Activated CD8-positive, alpha-beta T cell treated with anti-CD3 and anti-CD28 coated beads for 36 hours (primary cell): ENCODE measurements around the gene UGT1A8. TPM values are rescaled to one million over a fixed set of nuclear protein-coding genes. Genes with fewer than 3 reads are reported as not detected.

ENCODE experiments used
- ATAC-seq: fragments of 200-7000 bp; cut with Tn5 transposase; one replicate; pipeline ENCODE4 v1.10.0; 2021; ENCODE audit warnings: mild to moderate bottlenecking, moderate library complexity
- CTCF ChIA-PET: fragments of 350-600 bp; sonication (Branson Sonifier 250); formaldehyde crosslinking; loops from one replicate; lab custom pipeline; 2021; ENCODE audit warnings: antibody characterized with exemption; lab: Charles Lee
- POLR2A ChIA-PET: fragments of 350-600 bp; sonication (Branson Sonifier 250); formaldehyde crosslinking; loops from one replicate; lab custom pipeline; 2021; ENCODE audit warnings: antibody characterized with exemption; lab: Charles Lee
- DNase-seq: peaks from one replicate; pipeline ENCODE4 v3.0.0-alpha.2; 2020
- H3K27ac Mint-ChIP-seq: one replicate; pipeline ENCODE4 v1.8.0; 2021; ENCODE audit warnings: mild to moderate bottlenecking, mixed read lengths
- H3K27me3 Mint-ChIP-seq: one replicate; pipeline ENCODE4 v1.8.0; 2021; ENCODE audit warnings: mixed read lengths
- H3K36me3 Mint-ChIP-seq: one replicate; pipeline ENCODE4 v1.8.0; 2021; ENCODE audit warnings: low read depth, mixed read lengths
- H3K4me1 Mint-ChIP-seq: one replicate; pipeline ENCODE4 v1.8.0; 2021; ENCODE audit warnings: low read depth, mixed read lengths
- H3K4me3 Mint-ChIP-seq: one replicate; pipeline ENCODE4 v1.8.0; 2021; ENCODE audit warnings: mild to moderate bottlenecking, moderate library complexity, mixed read lengths
- H3K9me3 Mint-ChIP-seq: one replicate; pipeline ENCODE4 v1.8.0; 2021; ENCODE audit warnings: mixed read lengths
- intact Hi-C: fragments of 100-400 bp; cut with micrococcal nuclease; formaldehyde crosslinking; loops from one replicate; pipeline ENCODE4 v1.10.0; 2022
- total RNA-seq, 2 experiments: library from RNA; stranded (reverse); gene quantifications; one replicate each; pipeline ENCODE4 v1.2.3, GENCODE V29; 2021
- TF ChIP-seq, protein P1 (sequence below): fragments of 200-600 bp; IDR thresholded peaks from one replicate; pipeline ENCODE4 v1.8.0; 2022; ENCODE audit warnings: antibody characterized with exemption, mild to moderate bottlenecking

The UGT1A8 gene
- total RNA-seq, 2 experiments from 2014 or later: not detected

GRCh38 chr2:233600386-233600785, 17.0 kb upstream of the UGT1A8 start:
- Mint-ChIP-seq H3K4me1 (no peaks in the 10 kb centered on the region), H3K4me3 (no peak overlapping the region), H3K36me3 (no peaks in the 10 kb centered on the region), H3K9me3 (no peaks in the 10 kb centered on the region), H3K27ac (no peak overlapping the region), H3K27me3 (peaks cover 17% of the 10 kb centered on the region)
- ChIA-PET POLR2A (no interaction called here), CTCF (no interaction called here)
- no peak for ATAC-seq
- intact Hi-C loops: no loop called here
- no peak for DNase-seq
- TF ChIP-seq, protein P1, sequence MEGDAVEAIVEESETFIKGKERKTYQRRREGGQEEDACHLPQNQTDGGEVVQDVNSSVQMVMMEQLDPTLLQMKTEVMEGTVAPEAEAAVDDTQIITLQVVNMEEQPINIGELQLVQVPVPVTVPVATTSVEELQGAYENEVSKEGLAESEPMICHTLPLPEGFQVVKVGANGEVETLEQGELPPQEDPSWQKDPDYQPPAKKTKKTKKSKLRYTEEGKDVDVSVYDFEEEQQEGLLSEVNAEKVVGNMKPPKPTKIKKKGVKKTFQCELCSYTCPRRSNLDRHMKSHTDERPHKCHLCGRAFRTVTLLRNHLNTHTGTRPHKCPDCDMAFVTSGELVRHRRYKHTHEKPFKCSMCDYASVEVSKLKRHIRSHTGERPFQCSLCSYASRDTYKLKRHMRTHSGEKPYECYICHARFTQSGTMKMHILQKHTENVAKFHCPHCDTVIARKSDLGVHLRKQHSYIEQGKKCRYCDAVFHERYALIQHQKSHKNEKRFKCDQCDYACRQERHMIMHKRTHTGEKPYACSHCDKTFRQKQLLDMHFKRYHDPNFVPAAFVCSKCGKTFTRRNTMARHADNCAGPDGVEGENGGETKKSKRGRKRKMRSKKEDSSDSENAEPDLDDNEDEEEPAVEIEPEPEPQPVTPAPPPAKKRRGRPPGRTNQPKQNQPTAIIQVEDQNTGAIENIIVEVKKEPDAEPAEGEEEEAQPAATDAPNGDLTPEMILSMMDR: no peak

DNA sequence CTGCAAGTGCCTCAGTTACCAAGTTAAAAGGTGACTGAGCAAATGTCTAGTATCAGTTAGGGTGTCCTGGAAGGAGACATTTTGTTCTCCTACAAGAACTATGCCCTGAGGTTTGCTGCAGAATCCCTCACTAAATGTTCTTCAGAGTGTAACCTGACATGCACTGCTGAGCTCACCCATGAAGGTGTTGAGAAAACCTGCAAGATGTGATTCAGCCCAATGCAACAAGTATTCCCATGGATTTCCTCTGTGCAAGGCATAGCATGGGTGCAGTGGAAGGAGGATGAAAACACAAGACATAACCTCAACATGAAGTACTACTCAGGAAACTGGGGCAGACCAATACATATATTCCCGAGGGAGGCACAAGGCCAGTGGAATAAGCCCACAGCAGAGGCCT, 15.4 kb upstream of the UGT1A8 start:
- peaks cover 17% of the 10 kb centered on the region for H3K27me3 Mint-ChIP-seq
- POLR2A ChIA-PET: no interaction called here
- CTCF ChIA-PET: no interaction called here

GRCh38 chr2:233603520-233603919, 13.9 kb upstream of the UGT1A8 start:
- DNase-seq (no peak), ATAC-seq (no peak)
- no peaks in the 10 kb centered on the region for H3K36me3 Mint-ChIP-seq
- H3K4me3 Mint-ChIP-seq: no peak overlapping the region
- H3K4me1 Mint-ChIP-seq: no peaks in the 10 kb centered on the region
- ChIA-PET POLR2A (no interaction called here), CTCF (no interaction called here)
- H3K9me3 Mint-ChIP-seq: no peaks in the 10 kb centered on the region
- peaks cover 19% of the 10 kb centered on the region for H3K27me3 Mint-ChIP-seq
- no peak overlapping the region for H3K27ac Mint-ChIP-seq
- TF ChIP-seq, protein P1: no peak
- intact Hi-C loops: no loop called here

More for the DNA sequence above, 15.4 kb upstream of the UGT1A8 start:
- TF ChIP-seq, protein P1: no peak
- no peak for DNase-seq
- Mint-ChIP-seq H3K27ac (no peak overlapping the region), H3K4me3 (no peak overlapping the region), H3K36me3 (no peaks in the 10 kb centered on the region), H3K4me1 (no peaks in the 10 kb centered on the region), H3K9me3 (no peaks in the 10 kb centered on the region)
- intact Hi-C loops: no loop called here
- ATAC-seq: no peak

- Mint-ChIP-seq H3K9me3 (no peaks in the 10 kb centered on the region), H3K4me1 (no peaks in the 10 kb centered on the region), H3K36me3 (no peaks in the 10 kb centered on the region), H3K27ac (no peak overlapping the region), H3K27me3 (peaks cover 17% of the 10 kb centered on the region), H3K4me3 (no peak overlapping the region)
- DNase-seq (no peak), ATAC-seq (no peak)
- TF ChIP-seq, protein P1: no peak
- intact Hi-C loops: no loop called here
- ChIA-PET POLR2A (no interaction called here), CTCF (no interaction called here)
Observed at GRCh38 chr2:233604826-233605225, 12.6 kb upstream of the UGT1A8 start.

- TF ChIP-seq, protein P1: no peak
- Mint-ChIP-seq H3K4me3 (no peak overlapping the region), H3K36me3 (no peaks in the 10 kb centered on the region), H3K9me3 (peaks cover 3% of the 10 kb centered on the region), H3K4me1 (no peaks in the 10 kb centered on the region), H3K27me3 (peaks cover 12% of the 10 kb centered on the region), H3K27ac (no peak overlapping the region)
- ChIA-PET POLR2A (no interaction called here), CTCF (no interaction called here)
- DNase-seq (no peak), ATAC-seq (no peak)
- intact Hi-C loops: no loop called here
Observed at GRCh38 chr2:233605680-233606079, 11.8 kb upstream of the UGT1A8 start.
